GM12878 (cell line): ENCODE data around the gene PRKX. TPM values are rescaled to one million over a fixed set of nuclear protein-coding genes. Genes with fewer than 3 reads are reported as not detected.

ENCODE experiments used
- ATAC-seq: fragments of 200-7000 bp; cut with Tn5 transposase; 3 replicates; pipeline ENCODE4 v1.9.1; 2020; ENCODE audit warnings: mild to moderate bottlenecking, moderate library complexity
- BruUV-seq: library from RNA; stranded (reverse); fragments of 400-500 nt; replicated peaks from 2 replicates; lab custom pipeline; 2021; lab: Mats Ljungman, UMichigan
- CTCF ChIA-PET: fragments of 300-600 bp; sonication (Branson Sonifier 250); formaldehyde crosslinking; extraction: SDS; loops from one replicate; lab custom pipeline; 2021; ENCODE audit warnings: inconsistent platforms; lab: Yijun Ruan, JAX
- POLR2A ChIA-PET: fragments of 350-600 bp; formaldehyde crosslinking; extraction: SDS; loops from one replicate; lab custom pipeline; 2021; ENCODE audit warnings: inconsistent platforms; lab: Charles Lee
- RAD21 ChIA-PET: fragments of 300-600 bp; sonication (Branson Sonifier 250); formaldehyde crosslinking; loops from one replicate; lab custom pipeline; 2023; ENCODE audit warnings: antibody characterized with exemption; ENCODE audit not compliant: unreplicated experiment; lab: Charles Lee
- SMC1A ChIA-PET: fragments of 300-600 bp; sonication (Branson Sonifier 250); formaldehyde crosslinking; loops from one replicate; lab custom pipeline; 2023; ENCODE audit not compliant: unreplicated experiment, uncharacterized antibody; lab: Charles Lee
- DNase-seq: peaks from one replicate; pipeline ENCODE4 v3.0.0-alpha.2; 2011; ENCODE audit warnings: low read depth, low spot score
- FAIRE-seq: peaks from 3 replicates; lab custom pipeline; 2011; peaks lifted over from hg19 to GRCh38; lab: Jason Lieb, UNC
- H2AFZ ChIP-seq: 2 replicates; pipeline ENCODE4 v1.6.0; 2011; ENCODE audit warnings: low read depth, low read length, control low read depth; ENCODE audit not compliant: control insufficient read depth
- H3K27ac ChIP-seq: 2 replicates; pipeline ENCODE4 v1.5.1; 2011; ENCODE audit warnings: control low read depth; ENCODE audit not compliant: control insufficient read depth, insufficient read depth
- H3K27me3 ChIP-seq, 2 experiments: replicated peaks in 1 of 2; 2 replicates each; pipeline versions ENCODE4 v1.6.0 to v1.6.1; 2011; ENCODE audit warnings: low read length in 1 of 2; ENCODE audit not compliant: control insufficient read depth in 2 of 2, insufficient read depth in 2 of 2
- H3K36me3 ChIP-seq, 2 experiments: 2 replicates each; pipeline ENCODE4 v1.5.1; 2011; ENCODE audit warnings: low read length in 1 of 2; ENCODE audit not compliant: control insufficient read depth in 2 of 2, insufficient read depth in 2 of 2
- H3K4me1 ChIP-seq: 2 replicates; pipeline ENCODE4 v1.6.1; 2011; ENCODE audit warnings: mild to moderate bottlenecking, low read length, moderate library complexity, mixed read lengths; ENCODE audit not compliant: control insufficient read depth, insufficient read depth
- H3K4me2 ChIP-seq: 2 replicates; pipeline ENCODE4 v1.6.0; 2011; ENCODE audit warnings: control low read depth; ENCODE audit not compliant: control insufficient read depth, insufficient read depth
- H3K4me3 ChIP-seq: fragments of 200-600 bp; sonication (generic); 2 replicates; pipeline ENCODE4 v1.5.1; 2016
- H3K79me2 ChIP-seq: 2 replicates; pipeline ENCODE4 v1.6.0; 2011; ENCODE audit warnings: low read length; ENCODE audit not compliant: control insufficient read depth, insufficient read depth
- H3K9ac ChIP-seq: 2 replicates; pipeline ENCODE4 v1.8.0; 2011; ENCODE audit warnings: low read length, control low read depth, mixed read lengths; ENCODE audit not compliant: control insufficient read depth, insufficient read depth
- H3K9me3 ChIP-seq: replicated peaks from 3 replicates; pipeline ENCODE4 v1.5.1; 2011; ENCODE audit warnings: mild to moderate bottlenecking, low read length; ENCODE audit not compliant: control insufficient read depth, insufficient read depth
- H4K20me1 ChIP-seq: 2 replicates; pipeline ENCODE4 v1.6.0; 2011; ENCODE audit not compliant: control insufficient read depth, insufficient read depth
- CBX5 ChIP-seq: sonication (generic); IDR thresholded peaks from 2 replicates; pipeline ENCODE4 v1.6.1; 2016; ENCODE audit warnings: low read depth, moderate library complexity, mild to moderate bottlenecking, inconsistent platforms
- IKZF2 ChIP-seq, 2 experiments: fragments of 450-650 bp; IDR thresholded peaks; 2 replicates each; pipeline ENCODE4 v1.6.1; 2017; ENCODE audit warnings: mild to moderate bottlenecking in 2 of 2, moderate library complexity in 2 of 2
- KDM1A ChIP-seq: fragments of 200-600 bp; sonication (generic); IDR thresholded peaks from 2 replicates; pipeline ENCODE4 v1.6.1; 2016; ENCODE audit warnings: borderline replicate concordance
- KLF5 ChIP-seq: fragments of 450-650 bp; IDR thresholded peaks from 2 replicates; pipeline ENCODE4 v1.6.1; 2014; ENCODE audit warnings: mild to moderate bottlenecking; ENCODE audit not compliant: partially characterized antibody
- POLR2AphosphoS5 ChIP-seq: IDR thresholded peaks from 2 replicates; pipeline ENCODE4 v1.6.1; 2011; ENCODE audit warnings: mild to moderate bottlenecking, low read length, inconsistent platforms
- PRDM15 ChIP-seq: fragments of 450-650 bp; formaldehyde crosslinking; IDR thresholded peaks from 2 replicates; pipeline ENCODE4 v1.4.0; 2020; ENCODE audit warnings: mild to moderate bottlenecking, moderate library complexity
- RUNX3 ChIP-seq: IDR thresholded peaks from 2 replicates; pipeline ENCODE4 v1.6.1; 2012; ENCODE audit warnings: low read length, inconsistent platforms
- SIX5 ChIP-seq: IDR thresholded peaks from 2 replicates; pipeline ENCODE4 v1.6.1; 2011; ENCODE audit warnings: mild to moderate bottlenecking, low read depth, low read length, moderate library complexity; ENCODE audit not compliant: severe bottlenecking
- SMARCA5 ChIP-seq: fragments of 450-650 bp; IDR thresholded peaks from 2 replicates; pipeline ENCODE4 v1.6.1; 2017; ENCODE audit warnings: mild to moderate bottlenecking
- TBL1XR1 ChIP-seq: IDR thresholded peaks from 2 replicates; pipeline ENCODE4 v1.6.1; 2012; ENCODE audit warnings: low read depth, low read length, improper control_type of control experiment
- WRNIP1 ChIP-seq: IDR thresholded peaks from 2 replicates; pipeline ENCODE4 v1.6.1; 2011; ENCODE audit warnings: low read depth, low read length, improper control_type of control experiment, borderline replicate concordance
- WGBS: methylation state at CpG from one replicate; pipeline ENCODE4 v1.1.6; 2016; ENCODE audit warnings: low lambda C conversion rate; ENCODE audit not compliant: insufficient replicate concordance, insufficient coverage; ENCODE audit errors: missing lambda C conversion rate; 5-methylcytosine and 5-hydroxymethylcytosine counted together
- in situ Hi-C: fragments of 300-500 bp; cut with MboI; formaldehyde crosslinking; loops from 9 replicates; pipeline ENCODE4 v1.14.3; 2018; ENCODE audit warnings: mixed read lengths
- intact Hi-C: fragments of 100-400 bp; cut with micrococcal nuclease; formaldehyde crosslinking; loops from one replicate; pipeline ENCODE4 v1.14.2; 2022; ENCODE audit not compliant: unreplicated experiment
- polyA plus RNA-seq, 11 experiments: library from polyadenylated mRNA; depleted of rRNA in 4 of 11; unstranded in 6 of 11; stranded (reverse) in 5 of 11; fragments of >200 nt; fragmentation: Nextera tagmentation in 4 of 11; fragmentation: Illumina TruSeq in 1 of 11; extraction: Ambion mirVana in 4 of 11; extraction: Trizol in 1 of 11; gene quantifications; 1 replicate in 1 of 11; 2 replicates in 10 of 11; pipeline versions ENCODE4 v1.2.1 to v1.2.3, GENCODE V29; 2011 to 2016; ENCODE audit warnings: inconsistent platforms in 2 of 11, missing spikeins in 2 of 11, low read depth in 1 of 11
- total RNA-seq, 4 experiments: library from RNA; depleted of rRNA in 3 of 4; stranded (reverse); fragments of >200 nt in 3 of 4; fragmentation: Illumina TruSeq in 1 of 4; extraction: Trizol in 1 of 4; gene quantifications; 2 replicates each; pipeline versions ENCODE4 v1.2.1 to v1.2.3, GENCODE V29; 2013 to 2021
- TF ChIP-seq, protein P1 (sequence below): fragments of 450-650 bp; formaldehyde crosslinking; IDR thresholded peaks from 2 replicates; pipeline ENCODE4 v1.5.0; 2022; ENCODE audit warnings: mild to moderate bottlenecking, missing genetic modification characterization
- TF ChIP-seq, protein P2 (sequence below): fragments of 450-650 bp; IDR thresholded peaks from 2 replicates; pipeline ENCODE4 v1.6.1; 2016; ENCODE audit warnings: mild to moderate bottlenecking
- TF ChIP-seq, protein P3 (sequence below): IDR thresholded peaks from 2 replicates; pipeline ENCODE4 v1.6.1; 2012; ENCODE audit warnings: low read length, inconsistent platforms

The PRKX gene
- total and polyA plus RNA-seq, 10 of the 15 experiments (the other 5 are each of a cell fraction or from before 2014, with no cell fraction given) = 3.9 to 45.3 (median 23.9) TPM

DNA sequence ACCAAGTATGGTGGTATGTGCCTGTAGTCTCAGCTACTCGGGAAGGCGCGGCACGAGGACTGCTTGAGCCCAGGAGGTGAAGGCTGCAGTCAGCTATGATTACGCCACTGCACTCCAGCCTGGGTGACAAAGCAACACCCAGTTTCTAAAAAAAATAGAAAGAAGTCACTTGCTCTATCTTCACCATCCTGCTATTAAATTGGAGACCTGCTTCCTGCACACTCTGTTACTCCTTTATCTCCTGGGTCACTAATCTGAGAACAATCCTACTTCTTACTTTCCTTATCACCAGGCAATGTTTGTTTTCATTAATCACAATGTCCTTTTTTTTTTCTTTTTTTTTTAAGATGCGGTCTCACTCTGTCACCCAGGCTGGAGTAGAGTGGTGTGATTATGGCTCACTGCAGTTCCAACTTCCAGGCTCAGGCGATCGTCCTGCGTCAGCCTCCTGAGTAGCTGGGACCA lies 16.2 kb downstream of the PRKX start (continued):
- TF ChIP-seq, protein P1, sequence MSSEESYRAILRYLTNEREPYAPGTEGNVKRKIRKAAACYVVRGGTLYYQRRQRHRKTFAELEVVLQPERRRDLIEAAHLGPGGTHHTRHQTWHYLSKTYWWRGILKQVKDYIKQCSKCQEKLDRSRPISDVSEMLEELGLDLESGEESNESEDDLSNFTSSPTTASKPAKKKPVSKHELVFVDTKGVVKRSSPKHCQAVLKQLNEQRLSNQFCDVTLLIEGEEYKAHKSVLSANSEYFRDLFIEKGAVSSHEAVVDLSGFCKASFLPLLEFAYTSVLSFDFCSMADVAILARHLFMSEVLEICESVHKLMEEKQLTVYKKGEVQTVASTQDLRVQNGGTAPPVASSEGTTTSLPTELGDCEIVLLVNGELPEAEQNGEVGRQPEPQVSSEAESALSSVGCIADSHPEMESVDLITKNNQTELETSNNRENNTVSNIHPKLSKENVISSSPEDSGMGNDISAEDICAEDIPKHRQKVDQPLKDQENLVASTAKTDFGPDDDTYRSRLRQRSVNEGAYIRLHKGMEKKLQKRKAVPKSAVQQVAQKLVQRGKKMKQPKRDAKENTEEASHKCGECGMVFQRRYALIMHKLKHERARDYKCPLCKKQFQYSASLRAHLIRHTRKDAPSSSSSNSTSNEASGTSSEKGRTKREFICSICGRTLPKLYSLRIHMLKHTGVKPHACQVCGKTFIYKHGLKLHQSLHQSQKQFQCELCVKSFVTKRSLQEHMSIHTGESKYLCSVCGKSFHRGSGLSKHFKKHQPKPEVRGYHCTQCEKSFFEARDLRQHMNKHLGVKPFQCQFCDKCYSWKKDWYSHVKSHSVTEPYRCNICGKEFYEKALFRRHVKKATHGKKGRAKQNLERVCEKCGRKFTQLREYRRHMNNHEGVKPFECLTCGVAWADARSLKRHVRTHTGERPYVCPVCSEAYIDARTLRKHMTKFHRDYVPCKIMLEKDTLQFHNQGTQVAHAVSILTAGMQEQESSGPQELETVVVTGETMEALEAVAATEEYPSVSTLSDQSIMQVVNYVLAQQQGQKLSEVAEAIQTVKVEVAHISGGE (CRISPR knock-in tag) = no peak
- TF ChIP-seq WRNIP1 (no peak), SIX5 (no peak)

GRCh38 chrX:3695536-3695935 lies 17.9 kb downstream of the PRKX start:
- Histone ChIP-seq H3K4me1 (peaks cover 4% of the 10 kb centered on the region; the same call in 1 of the 2 replicates), H3K9me3 (no peaks in the 10 kb centered on the region; the same call in 2 of the 3 replicates), H3K36me3 (0 out of 4 replicates have a peak, but pooled peaks cover 0 to 1% of the 10 kb centered on the region in 2 experiments), H3K79me2 (peaks cover 20% of the 10 kb centered on the region), H4K20me1 (no peaks in the 10 kb centered on the region), H3K4me3 (no peak overlapping the region), H3K27ac (no peak overlapping the region), H3K4me2 (no peak overlapping the region), H2AFZ (no peak overlapping the region), H3K27me3 (no peaks in the 10 kb centered on the region), H3K9ac (no peak overlapping the region)
- ChIA-PET POLR2A (no interaction called here), SMC1A (no interaction called here), CTCF (interaction anchor here (1.1 kb wide), 1 partner anchor 44 kb away, joined by 3 read pairs; no protein-coding TSS in a partner anchor), RAD21 (no interaction called here)
- WGBS = 89% methylated on average over 5 of the region's 5 CpGs
- BruUV-seq = no TSS peak
- in situ Hi-C loops = no loop called here
- DNase-seq (no peak), ATAC-seq (no peak), FAIRE-seq (no peak)
- intact Hi-C loops = no loop called here
- no peak for TF ChIP-seq KLF5
- no peak for TF ChIP-seq IKZF2 (IDR thresholded peaks at IDR 0.05)
- no peak for TF ChIP-seq SMARCA5
- no peak for TF ChIP-seq PRDM15 (CRISPR knock-in tag)
- TF ChIP-seq, protein P2, sequence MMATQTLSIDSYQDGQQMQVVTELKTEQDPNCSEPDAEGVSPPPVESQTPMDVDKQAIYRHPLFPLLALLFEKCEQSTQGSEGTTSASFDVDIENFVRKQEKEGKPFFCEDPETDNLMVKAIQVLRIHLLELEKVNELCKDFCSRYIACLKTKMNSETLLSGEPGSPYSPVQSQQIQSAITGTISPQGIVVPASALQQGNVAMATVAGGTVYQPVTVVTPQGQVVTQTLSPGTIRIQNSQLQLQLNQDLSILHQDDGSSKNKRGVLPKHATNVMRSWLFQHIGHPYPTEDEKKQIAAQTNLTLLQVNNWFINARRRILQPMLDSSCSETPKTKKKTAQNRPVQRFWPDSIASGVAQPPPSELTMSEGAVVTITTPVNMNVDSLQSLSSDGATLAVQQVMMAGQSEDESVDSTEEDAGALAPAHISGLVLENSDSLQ = no peak
- TF ChIP-seq KDM1A = no peak
- TF ChIP-seq POLR2AphosphoS5 = no peak
- TF ChIP-seq, protein P3, sequence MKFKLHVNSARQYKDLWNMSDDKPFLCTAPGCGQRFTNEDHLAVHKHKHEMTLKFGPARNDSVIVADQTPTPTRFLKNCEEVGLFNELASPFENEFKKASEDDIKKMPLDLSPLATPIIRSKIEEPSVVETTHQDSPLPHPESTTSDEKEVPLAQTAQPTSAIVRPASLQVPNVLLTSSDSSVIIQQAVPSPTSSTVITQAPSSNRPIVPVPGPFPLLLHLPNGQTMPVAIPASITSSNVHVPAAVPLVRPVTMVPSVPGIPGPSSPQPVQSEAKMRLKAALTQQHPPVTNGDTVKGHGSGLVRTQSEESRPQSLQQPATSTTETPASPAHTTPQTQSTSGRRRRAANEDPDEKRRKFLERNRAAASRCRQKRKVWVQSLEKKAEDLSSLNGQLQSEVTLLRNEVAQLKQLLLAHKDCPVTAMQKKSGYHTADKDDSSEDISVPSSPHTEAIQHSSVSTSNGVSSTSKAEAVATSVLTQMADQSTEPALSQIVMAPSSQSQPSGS = no peak
- TF ChIP-seq TBL1XR1 = no peak
- TF ChIP-seq CBX5 = no peak
- TF ChIP-seq RUNX3 = no peak
